EH (cell line): ENCODE measurements around the gene SPAG7.
A peak's percentile ranks its signal among the peaks of the same experiment; 100 is the strongest.
"Not testable (repeated sequence)": the region's sequence is repeated elsewhere in the genome, so short reads cannot be mapped to it uniquely, and the experiment has no call there.

Source experiments
- DNase-seq: peaks from one replicate; pipeline ENCODE4 v3.0.0-alpha.2; 2015; ENCODE audit warnings: low read depth

The SPAG7 gene

DNA sequence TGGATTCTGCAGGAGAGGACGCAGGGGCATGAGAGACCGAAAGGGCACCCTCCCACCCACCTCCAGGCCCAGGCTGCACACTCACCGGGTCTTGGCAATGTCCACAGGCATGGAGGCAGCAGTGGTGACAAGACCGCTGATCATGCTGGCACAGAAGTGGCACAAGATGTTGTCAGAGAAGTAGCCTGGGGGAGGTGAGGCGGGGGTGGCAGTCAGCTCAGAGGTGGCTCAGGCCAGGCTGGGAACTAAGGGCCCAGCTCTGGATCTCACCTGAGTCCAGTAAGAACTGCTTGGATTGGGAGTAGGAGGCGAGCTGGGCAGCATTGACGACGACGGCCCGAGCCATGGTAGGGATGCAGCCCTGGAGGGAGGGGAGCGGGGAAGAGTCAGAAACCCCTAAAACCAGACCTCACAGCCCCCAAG, 29.5 kb downstream of the SPAG7 start:
- no peak for DNase-seq

DNA sequence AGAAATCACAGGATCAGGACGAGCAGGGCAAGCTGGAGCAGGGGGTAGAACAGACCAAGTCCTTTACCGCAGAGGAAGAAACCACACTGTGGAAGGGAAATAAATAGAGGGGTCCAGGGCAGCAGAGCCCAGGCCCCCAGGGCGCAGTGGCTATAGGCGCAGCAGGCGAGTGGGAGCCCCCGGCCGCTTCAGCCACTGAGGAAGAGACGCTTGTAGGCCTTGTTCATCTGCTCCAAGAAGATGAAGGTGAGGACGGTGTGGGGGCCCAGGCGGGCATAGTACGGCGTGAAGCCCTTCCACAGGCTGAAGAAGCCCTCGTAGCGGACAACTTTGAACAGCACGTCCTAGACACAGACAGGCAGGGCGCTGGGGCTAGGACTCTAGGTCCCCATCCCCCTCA, 30.1 kb downstream of the SPAG7 start:
- no peak for DNase-seq

DNA sequence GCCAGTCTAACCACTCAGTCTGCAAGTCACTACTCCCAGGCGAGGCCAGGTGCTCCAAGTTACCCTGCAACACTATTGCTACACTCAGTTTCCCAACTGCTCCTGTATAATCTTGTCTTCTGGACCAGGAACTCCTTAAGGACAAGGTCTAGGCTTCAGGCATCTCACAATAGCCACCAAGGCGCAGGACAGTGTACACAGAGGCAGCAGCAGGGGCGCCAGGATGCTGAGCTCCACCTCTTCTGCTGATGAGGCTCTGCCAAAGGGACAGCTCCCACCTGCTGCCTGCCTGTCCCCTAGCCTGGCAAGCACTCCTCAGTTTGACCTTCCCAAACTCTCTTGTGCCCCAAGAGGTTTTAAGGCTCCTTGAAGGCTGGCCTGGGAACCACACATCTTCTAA, 31.2 kb downstream of the SPAG7 start:
- DNase-seq, result no peak

DNA sequence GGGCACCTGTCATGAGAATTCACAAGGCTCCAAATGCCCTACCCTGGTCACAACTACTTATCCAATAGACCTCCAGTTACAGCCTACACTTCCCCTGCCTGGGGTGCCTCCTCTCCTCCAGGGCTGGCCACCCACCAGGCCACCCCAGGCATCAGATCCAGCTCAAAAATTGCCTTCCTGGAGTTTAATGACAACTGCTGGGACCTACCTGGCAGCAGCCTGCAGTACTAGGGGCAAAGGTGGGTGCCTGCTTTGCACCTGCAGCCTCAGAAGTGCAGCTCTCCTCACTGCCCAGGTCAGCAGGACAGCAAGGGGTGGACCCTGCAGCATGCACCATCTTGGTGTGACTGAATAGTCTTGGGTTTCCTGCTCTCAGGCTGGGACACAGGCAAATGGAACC, 32.0 kb downstream of the SPAG7 start:
- no peak for DNase-seq

DNA sequence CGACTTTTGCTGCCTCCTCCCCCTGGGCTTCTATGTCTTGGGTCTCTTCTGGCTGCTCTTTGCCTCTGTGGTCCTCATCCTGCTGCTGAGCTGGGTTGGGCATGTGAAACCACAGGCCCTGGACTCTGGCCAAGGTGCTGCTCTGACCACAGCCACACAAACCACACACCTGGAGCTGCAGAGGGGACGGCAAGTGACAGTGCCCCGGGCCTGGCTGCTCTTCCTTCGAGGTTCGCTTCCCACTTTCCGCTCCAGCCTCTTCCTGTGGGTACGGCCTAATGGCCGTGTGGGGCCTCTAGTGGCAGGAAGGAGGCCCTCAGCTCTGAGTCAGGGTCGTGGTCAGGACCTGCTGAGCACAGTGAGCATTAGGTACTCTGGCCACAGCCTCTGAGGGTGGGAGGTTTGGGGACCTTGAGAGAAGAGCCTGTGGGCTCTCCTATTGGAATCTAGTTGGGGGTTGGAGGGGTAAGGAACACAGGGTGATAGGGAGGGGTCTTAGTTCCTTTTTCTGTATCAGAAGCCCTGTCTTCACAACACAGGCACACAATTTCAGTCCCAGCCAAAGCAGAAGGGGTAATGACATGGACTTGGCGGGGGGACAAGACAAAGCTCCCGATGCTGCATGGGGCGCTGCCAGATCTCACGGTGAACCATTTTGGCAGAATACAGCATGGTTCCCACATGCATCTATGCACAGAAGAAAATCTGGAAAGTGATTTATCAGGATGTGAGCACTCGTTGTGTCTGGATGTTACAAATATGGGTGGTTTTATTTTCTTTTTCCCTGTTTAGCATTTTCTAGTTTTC, 33.2 kb downstream of the SPAG7 start:
- DNase-seq, result peak; percentile 59

DNA sequence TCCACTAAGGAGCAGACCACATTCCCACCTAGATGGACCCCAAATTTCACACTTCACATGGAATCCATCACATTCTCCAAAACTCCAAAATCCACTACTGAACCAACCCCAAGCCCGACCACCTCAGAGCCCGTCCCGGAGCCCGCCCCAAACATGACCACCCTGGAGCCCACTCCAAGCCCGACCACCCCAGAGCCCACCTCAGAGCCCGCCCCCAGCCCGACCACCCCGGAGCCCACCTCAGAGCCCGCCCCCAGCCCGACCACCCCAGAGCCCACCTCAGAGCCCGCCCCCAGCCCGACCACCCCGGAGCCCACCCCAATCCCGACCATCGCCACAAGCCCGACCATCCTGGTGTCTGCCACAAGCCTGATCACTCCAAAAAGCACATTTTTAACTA, 34.0 kb downstream of the SPAG7 start:
- no peak for DNase-seq

DNA sequence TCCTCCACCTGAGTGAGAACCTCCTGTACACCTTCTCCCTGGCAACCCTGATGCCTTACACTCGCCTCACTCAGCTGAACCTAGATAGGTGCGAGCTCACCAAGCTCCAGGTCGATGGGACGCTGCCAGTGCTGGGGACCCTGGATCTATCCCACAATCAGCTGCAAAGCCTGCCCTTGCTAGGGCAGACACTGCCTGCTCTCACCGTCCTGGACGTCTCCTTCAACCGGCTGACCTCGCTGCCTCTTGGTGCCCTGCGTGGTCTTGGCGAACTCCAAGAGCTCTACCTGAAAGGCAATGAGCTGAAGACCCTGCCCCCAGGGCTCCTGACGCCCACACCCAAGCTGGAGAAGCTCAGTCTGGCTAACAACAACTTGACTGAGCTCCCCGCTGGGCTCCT, 34.9 kb downstream of the SPAG7 start:
- DNase-seq, result no peak

DNA sequence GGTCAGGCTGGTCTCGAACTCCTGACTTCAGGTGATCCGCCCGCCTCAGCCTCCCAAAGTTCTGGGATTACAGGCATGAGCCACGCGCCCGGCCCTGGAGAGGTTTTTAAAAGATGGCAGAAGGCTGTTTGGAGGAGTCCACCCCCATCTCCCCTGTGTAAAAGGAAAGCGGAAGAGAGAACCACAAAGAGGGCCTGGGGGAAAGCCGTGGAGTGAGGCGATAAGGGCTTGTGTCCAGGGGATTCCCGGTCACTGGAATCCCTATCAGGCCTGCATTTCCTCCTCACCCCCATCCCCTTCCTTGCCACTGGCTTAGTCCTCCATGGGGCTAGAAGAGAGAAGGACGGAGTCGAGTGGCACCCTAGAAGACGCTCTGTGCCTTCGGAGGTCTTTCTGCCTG, 35.7 kb downstream of the SPAG7 start, which contains the start of gene GP1BA:
Gene GP1BA, plus strand, starts transcription at position 315 of the 400 bp plus-strand sequence. CDS start 328 bp downstream, outside the sequence.
- no peak for DNase-seq

DNA sequence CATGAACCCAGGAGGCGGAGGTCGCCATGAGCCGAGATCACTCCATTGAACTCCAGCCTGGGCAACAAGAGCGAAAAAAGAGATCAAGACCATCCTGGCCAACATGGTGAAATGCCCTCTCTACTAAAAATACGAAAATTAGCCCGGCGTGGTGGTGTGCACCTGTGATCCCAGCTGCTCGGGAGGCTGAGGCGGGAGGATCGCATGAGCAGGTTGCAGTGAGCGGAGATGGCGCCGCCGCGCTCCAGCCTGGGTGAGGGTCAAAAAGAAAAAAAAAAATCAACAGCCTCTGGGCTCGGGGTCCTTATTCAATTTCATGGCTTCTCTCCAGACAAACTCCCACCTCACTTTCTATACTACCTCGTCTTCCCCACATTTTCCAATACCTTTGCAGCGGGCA, 38.7 kb downstream of the SPAG7 start:
- DNase-seq, result no peak

DNA sequence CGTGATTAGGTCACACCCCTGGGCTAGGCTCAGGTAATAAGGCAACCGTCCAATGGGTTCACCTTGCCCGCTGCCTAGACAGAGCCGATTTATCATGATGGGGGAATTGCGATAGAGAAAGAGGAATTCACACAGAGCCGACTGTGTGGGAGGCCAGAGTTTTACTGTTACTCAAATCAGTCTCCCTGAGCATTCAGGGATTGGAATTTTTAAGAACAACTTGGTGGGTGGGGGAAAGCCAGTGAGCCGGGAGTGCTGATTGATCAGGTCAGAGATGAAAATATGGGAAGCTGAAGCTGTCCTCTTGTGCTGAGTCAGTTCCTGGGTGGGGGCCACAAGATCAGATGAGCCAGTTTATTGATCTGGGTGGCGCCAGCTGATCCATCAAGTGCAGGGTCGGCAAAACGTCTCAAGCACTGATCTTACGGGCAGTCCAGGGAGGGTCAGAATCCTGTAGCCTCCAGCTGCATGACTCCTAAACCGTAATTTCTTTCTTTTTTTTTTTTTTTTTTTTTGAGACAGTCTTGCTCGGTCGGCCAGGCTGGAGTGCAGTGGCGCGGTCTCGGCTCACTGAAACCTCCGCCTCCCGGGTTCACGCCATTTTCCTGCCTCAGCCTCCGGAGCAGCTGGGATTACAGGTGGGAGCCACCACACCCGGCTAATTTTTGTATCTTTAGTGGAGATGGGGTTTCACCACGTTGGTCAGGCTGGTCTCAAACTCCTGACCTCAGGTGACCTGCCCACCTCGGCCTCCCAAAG, 40.9 kb downstream of the SPAG7 start:
- not testable (repeated sequence) for DNase-seq

DNA sequence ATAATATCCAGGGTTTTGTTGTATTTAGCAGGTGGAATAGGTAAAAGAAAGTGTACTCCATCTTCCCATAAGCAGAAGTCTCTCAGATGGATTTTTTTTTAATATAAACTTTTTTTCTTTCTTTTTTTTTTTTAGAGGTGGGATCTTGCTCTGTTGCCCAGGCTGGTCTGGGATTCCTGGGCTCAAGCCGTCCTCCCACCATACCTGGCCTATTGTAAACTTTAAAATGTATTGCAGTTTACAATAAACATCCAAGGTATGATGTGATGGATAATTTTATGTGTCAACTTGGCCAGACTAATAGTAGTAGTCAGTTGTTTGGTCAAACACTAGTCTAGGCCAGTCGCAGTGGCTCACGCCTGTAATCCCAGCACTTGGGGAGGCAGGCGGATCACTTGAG, 46.3 kb downstream of the SPAG7 start:
- no peak for DNase-seq

DNA sequence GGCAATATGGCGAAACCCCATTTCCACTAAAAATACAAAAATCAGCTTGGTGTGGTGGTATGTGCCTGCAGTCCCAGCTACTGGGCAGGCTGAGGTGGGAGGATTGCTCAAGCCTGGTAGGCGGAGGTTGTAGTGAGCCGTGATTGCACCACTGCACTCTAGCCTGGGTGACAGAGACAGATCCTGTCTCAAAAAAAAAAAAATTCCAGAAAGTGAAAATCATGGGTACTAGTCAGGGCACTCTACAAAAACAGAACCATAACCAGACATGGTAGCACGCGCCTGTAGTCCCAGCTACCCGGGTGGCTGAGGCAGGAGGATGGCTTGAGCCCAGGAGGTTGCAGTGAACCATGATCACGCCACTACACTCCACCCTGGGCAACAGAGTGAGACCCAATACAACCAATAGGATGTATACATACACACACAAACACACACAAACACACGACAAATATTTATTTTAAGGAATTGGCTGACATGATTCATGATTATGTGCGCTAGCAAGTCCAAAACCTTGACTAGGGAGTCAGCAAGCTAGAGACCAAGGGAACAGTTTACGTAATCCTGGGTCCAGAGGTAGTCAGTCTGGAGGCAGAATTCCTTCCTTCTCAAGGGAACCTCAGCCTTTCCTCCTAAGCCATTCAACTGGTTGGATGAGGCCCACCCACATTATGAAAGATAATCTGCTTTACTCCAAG, 47.1 kb downstream of the SPAG7 start:
- DNase-seq, result peak; percentile 49

DNA sequence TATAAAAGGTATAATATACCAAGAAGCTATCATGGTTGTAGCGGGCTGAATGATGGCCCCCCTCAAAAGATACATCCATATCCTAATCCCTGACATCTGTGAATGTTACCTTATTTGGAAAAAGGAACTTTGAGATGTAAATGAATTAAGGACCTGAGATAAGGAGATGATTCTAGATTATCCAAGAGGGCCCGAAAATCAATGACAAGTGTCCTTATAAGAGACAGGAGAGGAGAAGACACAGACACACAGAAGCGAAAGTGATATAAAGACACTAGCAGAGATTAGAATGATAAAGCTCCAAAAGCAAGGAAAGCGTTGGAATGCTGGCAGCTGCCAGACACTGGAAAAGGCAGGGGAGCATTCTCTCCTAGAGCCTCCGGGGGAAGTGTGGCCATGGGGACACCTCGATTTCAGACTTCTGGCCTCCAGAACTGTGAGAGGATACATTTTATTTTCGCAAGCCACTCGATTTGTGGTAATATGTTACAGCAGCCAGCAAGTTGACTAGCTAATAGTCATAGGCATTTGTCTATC, 48.0 kb downstream of the SPAG7 start:
- DNase-seq, result peak; percentile 58

DNA sequence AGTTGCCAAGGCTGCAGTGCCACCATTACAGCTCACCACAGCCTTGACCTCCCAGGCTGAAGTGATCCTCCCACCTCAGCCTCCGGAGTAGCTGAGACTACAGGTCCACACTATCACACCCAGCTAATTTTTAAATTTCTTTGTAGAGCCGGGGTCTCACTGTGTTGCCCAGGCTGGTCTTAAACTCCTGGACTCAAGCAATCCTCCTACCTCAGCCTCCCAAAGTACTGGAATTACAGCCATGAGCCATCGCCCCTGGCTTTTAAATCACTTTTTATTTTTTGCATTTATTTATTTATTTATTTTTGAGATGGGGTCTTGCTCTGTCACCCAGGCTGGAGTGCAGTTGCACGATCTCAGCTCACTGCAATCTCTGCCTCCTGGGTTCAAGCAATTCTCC, 53.1 kb downstream of the SPAG7 start:
- not testable (repeated sequence) for DNase-seq

DNA sequence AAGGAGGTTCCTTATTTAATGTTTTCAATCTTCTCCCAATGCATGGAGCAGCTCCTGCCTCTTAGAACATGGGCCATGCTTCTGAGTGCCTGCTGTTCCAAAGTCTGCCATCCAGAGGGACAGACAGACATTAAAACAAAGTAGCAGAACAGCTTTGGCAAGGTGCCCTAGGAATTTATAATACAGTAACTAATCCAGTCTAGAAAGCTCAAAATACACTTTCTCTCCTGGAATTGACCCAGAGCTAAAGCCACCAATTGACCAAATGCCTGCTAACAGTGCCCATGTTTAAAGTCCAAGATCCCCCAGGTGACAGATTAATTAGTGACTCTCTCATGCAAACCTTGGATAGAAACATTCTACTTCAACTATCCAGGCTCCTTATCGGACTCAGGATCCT, 53.6 kb downstream of the SPAG7 start:
- DNase-seq, result peak; percentile 60
